Neural crest cell (in vitro differentiated cells): ENCODE measurements around the gene RTL10. TPM values are rescaled to one million over a fixed set of nuclear protein-coding genes. Genes with fewer than 3 reads are reported as not detected.

ENCODE experiments used
- DNase-seq: peaks from one replicate; pipeline ENCODE4 v3.0.0; 2021; ENCODE audit warnings: low read depth, mixed read lengths, low spot score
- H3K27ac Mint-ChIP-seq: one replicate; pipeline ENCODE4 v1.8.0; 2021; ENCODE audit warnings: mild to moderate bottlenecking, mixed read lengths; ENCODE audit not compliant: unreplicated experiment
- H3K27me3 Mint-ChIP-seq: 2 replicates; pipeline ENCODE4 v1.8.0; 2021; ENCODE audit warnings: low read depth, mild to moderate bottlenecking, mixed read lengths
- H3K36me3 Mint-ChIP-seq: 2 replicates; pipeline ENCODE4 v1.8.0; 2021; ENCODE audit warnings: low read depth, mild to moderate bottlenecking, mixed read lengths
- H3K4me1 Mint-ChIP-seq: 2 replicates; pipeline ENCODE4 v1.8.0; 2021; ENCODE audit warnings: mixed read lengths
- H3K4me3 Mint-ChIP-seq: one replicate; pipeline ENCODE4 v1.8.0; 2021; ENCODE audit warnings: mild to moderate bottlenecking, mixed read lengths
- H3K9me3 Mint-ChIP-seq: 2 replicates; pipeline ENCODE4 v1.8.0; 2021; ENCODE audit warnings: mixed read lengths
- CTCF ChIP-seq: fragments of 200-600 bp; sonication (generic); conservative IDR thresholded peaks from 2 replicates; pipeline ENCODE4 v1.5.0; 2021; ENCODE audit warnings: antibody characterized with exemption, mild to moderate bottlenecking
- total RNA-seq: library from RNA; stranded (reverse); gene quantifications from 2 replicates; pipeline ENCODE4 v1.2.1, GENCODE V29; 2021

The RTL10 gene
- total RNA-seq, 1 donor from 2014 or later: 28.1 TPM

GRCh38 chr22:19896665-19897355 is 42.1 kb upstream of the RTL10 start:
- H3K27me3 Mint-ChIP-seq: no peaks in the 10 kb centered on the region
- no peak overlapping the region for H3K27ac Mint-ChIP-seq
- no peaks in the 10 kb centered on the region for H3K9me3 Mint-ChIP-seq
- H3K4me3 Mint-ChIP-seq: no peak overlapping the region
- H3K4me1 Mint-ChIP-seq: peaks cover 21% of the 10 kb centered on the region
- DNase-seq: no peak
- no peak for TF ChIP-seq CTCF
- no peaks in the 10 kb centered on the region for H3K36me3 Mint-ChIP-seq

GRCh38 chr22:19895160-19895849 is 40.6 kb upstream of the RTL10 start:
- peaks cover 24% of the 10 kb centered on the region for H3K4me1 Mint-ChIP-seq
- no peak for DNase-seq
- H3K9me3 Mint-ChIP-seq: no peaks in the 10 kb centered on the region
- H3K4me3 Mint-ChIP-seq: no peak overlapping the region
- no peaks in the 10 kb centered on the region for H3K36me3 Mint-ChIP-seq
- H3K27me3 Mint-ChIP-seq: no peaks in the 10 kb centered on the region
- no peak overlapping the region for H3K27ac Mint-ChIP-seq
- TF ChIP-seq CTCF: no peak

GRCh38 chr22:19893363-19893762 is 38.7 kb upstream of the RTL10 start:
- Mint-ChIP-seq H3K9me3 (no peaks in the 10 kb centered on the region), H3K27ac (no peak overlapping the region), H3K27me3 (no peaks in the 10 kb centered on the region), H3K4me3 (no peak overlapping the region), H3K4me1 (peaks cover 20% of the 10 kb centered on the region), H3K36me3 (no peaks in the 10 kb centered on the region)
- no peak for DNase-seq
- TF ChIP-seq CTCF: no peak

- Mint-ChIP-seq H3K4me1 (peaks cover 20% of the 10 kb centered on the region), H3K27ac (no peak overlapping the region), H3K36me3 (no peaks in the 10 kb centered on the region), H3K27me3 (no peaks in the 10 kb centered on the region), H3K9me3 (no peaks in the 10 kb centered on the region), H3K4me3 (peak overlapping the region; percentile 51)
- TF ChIP-seq CTCF: no peak
- no peak for DNase-seq
These were observed 38.3 kb upstream of the RTL10 start for GRCh38 chr22:19892925-19893324.

- Mint-ChIP-seq H3K4me3 (peak overlapping the region; percentile 51), H3K36me3 (no peaks in the 10 kb centered on the region), H3K4me1 (peaks cover 20% of the 10 kb centered on the region), H3K27me3 (no peaks in the 10 kb centered on the region), H3K9me3 (no peaks in the 10 kb centered on the region), H3K27ac (no peak overlapping the region)
- TF ChIP-seq CTCF: no peak
- DNase-seq: no peak
These were observed 37.7 kb upstream of the RTL10 start for GRCh38 chr22:19892257-19892879.
